GM18517 (cell line): ENCODE measurements around the gene PLBD2.

ENCODE experiments used
- ATAC-seq: cut with Tn5 transposase; IDR thresholded peaks from one replicate; pipeline ENCODE4 v1.9.1; 2021; ENCODE audit warnings: mild to moderate bottlenecking, moderate library complexity; ENCODE audit not compliant: unreplicated experiment

The PLBD2 gene

DNA sequence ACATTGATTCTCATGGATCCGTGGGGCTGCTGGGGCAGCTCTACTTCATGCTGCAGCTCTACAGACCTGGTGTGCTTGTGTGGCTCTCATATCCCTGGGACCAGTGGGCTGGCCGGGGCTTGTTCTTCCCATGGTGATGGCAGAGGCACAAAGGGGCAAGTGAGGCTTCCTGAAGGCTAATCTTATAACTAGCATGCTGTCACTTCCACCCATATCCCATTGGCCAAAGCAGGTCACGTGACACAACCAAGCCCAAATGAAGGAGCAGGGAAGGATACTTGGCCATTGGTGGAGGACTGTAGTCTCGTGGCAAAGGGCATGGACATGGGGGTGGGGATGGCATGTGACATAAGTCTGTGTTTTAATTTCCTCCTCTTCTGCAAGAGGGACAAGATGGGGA lies 9.9 kb downstream of the PLBD2 start:
- ATAC-seq, result no peak

DNA sequence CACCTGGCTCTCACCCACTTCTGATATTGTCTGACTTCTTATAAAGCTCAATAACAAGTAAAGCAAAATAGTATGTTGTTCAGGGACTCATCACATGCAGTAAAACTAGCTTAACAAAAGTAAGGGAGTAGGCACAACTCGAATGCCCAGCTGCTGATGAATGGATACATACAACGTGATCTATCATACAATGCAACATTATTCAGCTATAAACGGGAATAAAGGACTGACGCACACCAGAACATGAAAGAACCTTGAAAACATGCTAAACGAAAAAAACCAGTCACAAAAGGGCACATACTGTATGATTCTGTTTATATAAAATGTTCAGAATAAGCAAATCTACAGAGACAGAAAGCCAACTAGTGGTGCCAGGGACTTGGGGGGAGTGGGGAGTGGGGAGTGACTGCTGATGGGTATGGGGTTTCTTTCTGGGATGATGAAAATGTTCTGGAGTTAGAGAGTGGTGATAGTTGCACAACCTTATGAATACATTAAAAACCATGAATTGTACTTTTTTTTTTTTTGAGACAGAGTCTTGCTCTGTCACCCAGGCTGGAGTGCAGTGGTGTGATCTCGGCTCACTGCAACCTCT lies 11.1 kb downstream of the PLBD2 start:
- ATAC-seq, result no peak

DNA sequence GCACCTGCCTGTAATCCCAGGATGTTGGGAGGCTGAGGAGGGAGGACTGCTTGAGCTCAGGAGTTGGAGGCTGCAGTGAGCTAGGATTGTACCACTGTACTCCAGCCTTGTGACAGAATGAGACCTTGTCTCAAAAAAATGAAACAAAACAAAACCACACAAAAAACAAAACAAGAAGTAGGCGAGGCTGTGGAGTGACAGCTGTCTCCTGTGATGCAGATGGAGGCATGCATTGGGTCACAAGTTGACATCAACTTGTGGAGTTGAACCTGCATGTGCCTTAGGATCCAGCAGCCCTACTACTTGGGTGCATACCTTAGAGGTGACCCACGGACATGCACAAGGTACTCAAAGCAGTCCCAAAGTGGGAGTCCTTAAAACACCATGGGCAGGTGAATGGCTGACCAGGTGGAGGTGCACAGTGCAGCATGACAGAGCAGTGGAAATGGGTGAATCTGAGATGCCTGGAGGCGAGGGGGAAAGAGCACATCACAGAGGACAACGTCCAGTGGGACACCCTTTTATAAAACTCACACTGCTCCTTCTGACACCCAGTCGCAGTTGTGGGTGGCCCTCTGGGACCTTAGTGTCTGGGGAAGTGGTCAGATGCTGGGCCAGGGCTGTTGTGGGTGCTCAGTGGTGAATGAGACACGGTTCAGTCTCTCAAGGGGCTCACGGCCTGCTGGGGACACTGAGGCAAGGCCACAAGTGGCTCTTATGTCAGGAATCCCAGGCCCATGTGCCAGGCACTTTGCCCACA lies 12.7 kb downstream of the PLBD2 start:
- no peak for ATAC-seq

DNA sequence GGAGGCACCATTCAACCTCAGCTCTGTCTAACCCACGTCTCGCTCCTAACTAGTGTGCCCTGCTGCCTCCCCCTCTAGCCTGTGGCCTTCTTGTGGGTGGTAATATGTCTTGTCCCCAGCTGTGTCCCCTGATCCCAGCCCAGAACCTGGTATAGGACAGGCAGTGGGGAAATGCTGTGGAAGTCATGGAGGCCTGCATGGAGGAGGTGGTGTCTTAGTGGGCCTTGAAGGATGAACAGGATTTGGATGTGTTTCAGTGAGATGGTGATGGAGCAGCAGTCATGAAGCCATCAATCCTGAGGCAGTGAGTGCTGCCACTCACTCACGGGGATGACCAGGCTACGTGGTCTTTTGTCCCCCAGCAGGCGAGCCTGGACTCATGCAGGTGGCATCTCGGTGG lies 13.4 kb downstream of the PLBD2 start:
- no peak for ATAC-seq

DNA sequence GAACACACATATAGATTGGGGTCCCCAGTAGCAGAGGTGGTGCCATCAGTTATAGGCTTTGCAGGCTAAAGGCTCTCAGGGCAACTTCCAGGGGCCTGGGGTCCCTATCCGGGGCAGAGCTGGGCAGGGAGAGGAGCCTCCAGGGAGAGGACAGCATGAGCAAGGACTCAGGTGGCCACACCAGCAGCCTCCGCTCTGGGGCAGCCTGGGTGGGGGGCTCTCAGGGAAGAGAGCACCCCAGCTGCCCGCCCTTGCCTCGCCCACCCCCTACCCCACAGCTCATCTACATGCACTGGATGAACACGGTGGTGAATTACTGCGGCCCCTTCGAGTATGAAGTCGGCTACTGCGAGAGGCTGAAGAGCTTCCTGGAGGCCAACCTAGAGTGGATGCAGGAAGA lies 14.0 kb downstream of the PLBD2 start:
- no peak for ATAC-seq

DNA sequence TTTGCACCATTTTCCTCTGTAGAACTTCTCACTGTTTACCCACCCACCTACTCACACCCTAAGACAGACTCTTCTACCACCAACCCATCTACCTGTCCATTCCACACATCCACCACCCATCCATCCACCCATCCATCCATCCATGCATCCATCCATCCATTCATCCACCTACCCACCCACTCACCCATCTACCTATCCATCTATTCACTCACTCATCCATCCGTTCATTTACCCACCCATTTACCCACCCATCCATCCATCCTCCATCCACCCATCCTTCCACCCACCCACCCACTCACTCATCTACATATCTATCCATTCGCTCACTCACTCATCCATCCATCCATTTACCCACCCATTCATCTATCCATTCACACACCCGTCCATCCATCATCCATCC lies 15.1 kb downstream of the PLBD2 start:
- no peak for ATAC-seq

DNA sequence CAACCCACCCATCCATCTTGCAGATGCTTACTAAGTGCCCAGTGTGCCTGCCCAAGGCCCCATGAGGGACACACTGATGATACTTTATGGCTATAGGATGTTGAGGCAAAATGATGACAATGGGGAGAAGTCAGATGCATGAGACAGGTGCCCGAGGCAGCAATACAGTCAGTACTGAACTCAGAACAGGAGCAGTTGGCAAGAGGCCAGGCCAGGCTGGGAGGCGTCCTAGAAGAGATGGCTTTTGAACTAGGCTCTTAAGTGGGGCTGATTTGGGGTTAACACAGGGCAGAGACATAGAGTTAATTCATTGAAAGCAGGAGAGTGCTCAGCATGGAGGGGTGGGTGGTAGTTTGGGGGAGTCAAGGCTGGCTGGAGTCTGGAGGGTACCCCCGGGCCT lies 15.6 kb downstream of the PLBD2 start:
- no peak for ATAC-seq

DNA sequence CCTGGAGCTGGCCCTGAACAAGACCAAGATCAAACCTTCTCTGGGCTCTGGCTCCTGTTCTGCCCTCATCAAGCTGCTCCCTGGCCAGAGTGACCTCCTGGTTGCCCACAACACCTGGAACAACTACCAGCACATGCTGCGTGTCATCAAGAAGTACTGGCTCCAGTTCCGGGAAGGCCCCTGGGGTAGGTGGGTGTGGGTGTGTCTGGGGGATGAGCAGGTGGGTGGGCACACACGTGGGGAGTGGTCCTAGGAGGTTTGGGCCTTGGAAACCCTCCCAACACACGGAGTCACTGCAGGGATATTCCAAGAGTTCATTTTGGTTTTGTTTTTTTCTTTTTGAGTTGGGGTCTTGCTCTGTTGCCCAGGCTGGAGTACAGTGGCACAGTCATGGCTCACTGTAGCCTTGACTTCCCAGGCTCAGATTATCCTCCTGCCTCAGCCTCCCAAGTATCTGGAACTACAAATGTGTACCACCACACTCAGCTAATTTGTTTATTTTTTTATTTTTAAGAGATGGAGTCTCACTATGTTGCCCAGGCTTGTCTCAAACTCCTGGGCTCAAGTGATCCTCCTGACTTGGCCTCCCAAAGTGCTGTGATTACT lies 16.5 kb downstream of the PLBD2 start:
- ATAC-seq, result no peak

DNA sequence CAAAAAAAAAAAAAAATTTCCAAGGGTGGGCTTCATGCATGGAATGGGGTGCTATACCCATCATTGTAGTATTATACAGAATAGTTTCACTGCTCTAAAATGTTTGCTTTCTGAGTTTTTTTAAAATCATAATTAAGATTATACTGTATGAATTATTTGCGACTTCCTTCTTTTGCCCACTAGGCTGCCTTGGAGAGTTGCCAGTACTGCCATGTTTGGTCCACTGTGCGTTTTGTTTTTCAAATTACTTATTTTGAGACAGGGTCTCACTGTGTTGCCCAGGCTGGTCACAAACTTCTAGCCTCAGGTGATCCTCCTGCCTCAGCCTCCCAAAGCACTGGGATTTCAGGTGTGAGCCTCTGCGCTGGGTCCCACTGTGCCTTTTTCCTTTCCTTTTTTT lies 19.9 kb downstream of the PLBD2 start:
- ATAC-seq, result no peak

DNA sequence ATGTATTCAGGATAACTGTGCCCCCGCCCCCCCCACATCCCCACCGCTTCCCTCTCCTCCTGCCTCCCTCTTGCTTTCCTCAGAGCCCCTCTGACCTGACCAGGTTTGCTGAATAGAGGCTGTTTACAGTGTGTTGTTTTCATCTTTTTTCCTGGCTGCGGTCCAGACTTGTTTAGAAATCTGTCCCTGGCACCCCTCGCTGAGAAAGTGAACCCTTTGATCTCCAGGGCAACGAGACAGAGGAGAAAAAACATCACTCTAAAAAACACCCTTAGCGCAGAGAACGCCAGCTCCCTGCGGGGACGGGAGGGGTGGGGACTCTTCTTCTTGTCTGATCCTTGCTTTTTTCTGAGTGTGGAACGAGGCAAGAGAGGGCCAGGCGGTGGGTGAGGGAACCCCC lies 22.8 kb downstream of the PLBD2 start:
- no peak for ATAC-seq

DNA sequence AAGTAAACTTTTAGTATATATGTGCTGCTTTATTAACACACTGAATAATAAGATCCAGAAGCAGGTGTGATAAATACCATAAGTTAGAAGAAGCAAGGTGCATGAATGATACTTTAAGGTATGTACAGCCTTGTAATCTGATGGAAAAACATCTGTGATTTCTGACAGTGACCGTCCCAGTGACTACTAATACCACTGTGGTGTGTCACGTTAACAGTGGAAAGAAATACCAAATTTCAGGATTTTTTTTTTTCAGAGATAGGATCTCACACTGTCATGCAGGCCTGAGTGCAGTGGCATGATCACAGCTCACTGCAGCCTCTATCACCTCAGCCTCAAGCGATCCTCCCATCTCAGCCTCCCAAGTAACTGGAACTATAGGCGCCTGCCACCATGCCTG lies 23.8 kb downstream of the PLBD2 start:
- ATAC-seq, result no peak

DNA sequence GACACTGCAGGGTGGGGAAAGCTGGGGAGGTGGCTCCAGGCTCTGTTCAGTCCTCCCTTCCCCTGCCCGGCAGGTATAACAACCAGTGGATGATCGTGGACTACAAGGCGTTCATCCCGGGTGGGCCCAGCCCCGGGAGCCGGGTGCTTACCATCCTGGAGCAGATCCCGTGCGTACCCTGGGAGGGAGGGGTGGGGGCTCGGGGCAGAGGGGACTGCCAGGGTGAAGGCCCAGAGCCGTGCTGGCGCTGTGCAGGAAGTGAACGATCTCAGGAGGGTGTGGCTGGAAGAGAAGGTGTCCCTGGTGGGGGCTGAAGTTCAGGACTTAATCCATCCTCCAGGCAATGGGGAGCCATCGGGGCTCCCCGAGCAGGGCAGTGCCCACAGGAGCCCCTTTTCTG lies 26.4 kb downstream of the PLBD2 start:
- no peak for ATAC-seq

DNA sequence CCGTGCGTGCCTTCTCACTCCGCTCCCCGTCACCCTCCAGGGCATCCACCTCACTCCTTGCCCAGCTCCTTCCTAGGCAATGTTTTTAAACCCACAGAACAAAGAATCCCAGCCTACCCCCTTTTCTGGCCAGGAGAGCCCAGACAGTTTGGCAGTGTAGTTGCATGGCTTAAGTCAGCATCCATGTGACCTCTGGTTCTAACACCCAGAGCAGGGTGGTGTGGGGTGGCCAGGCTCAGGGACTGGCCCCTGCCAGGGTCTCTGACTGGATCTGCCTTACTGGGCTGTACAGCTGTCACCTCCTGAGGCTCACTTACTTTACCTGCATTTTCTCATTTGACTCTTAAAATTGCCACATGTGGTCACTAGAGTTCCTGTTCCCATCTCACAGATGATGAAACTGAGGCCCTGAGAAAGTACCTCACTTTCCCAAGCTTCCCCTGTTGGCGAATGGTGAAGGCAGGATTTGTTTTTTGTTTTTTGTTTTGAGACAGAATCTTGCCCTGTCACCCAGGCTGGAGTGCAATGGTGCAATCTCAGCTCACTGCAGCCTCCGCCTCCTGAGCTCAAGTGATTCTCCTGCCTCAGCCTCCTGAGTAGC lies 27.0 kb downstream of the PLBD2 start:
- ATAC-seq, result no peak

DNA sequence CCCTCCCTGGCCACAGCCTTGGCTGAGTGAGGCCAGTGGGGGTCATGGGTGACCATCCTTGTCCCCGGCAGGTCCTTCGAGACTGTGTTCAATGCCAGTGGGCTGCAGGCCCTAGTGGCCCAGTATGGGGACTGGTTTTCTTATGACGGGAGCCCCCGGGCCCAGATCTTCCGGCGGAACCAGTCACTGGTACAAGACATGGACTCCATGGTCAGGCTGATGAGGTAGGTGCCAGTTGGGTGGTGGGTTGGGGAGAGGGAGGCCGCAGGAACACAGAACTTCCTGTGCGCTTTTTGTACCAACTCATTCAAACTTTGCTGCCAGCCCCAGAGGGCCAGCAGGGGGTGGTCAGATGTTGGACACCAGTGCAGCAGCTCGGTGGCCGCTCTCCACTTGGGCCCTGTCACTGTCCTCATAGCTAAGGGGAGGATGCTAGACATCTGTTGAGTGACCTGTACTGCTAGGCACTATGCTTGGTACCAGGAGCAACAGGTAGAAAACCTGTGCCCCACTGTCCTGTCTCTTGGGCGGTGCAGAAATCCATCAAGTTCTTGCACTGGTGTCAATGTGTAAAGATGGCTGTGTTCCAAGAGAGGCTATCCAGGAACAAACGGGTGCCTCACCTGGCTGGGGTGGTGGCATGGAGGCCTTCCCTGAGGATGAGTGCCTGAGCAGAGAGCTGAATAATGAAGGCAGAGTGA lies 28.6 kb downstream of the PLBD2 start:
- no peak for ATAC-seq

DNA sequence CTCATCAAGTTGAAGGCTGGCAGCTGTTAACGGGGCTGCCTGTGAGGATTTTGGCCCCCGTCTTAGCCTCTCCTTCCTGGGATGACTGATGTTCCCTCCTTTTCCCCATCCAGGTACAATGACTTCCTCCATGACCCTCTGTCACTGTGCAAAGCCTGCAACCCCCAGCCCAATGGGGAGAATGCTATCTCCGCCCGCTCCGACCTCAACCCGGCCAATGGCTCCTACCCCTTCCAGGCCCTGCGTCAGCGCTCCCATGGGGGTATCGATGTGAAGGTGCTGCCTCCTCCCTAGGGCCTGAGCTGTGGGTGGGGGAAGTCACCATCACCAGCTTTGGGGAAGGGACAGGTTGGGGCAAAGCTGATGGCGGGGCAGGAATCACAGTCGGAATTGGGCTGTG lies 29.2 kb downstream of the PLBD2 start:
- ATAC-seq, result no peak

DNA sequence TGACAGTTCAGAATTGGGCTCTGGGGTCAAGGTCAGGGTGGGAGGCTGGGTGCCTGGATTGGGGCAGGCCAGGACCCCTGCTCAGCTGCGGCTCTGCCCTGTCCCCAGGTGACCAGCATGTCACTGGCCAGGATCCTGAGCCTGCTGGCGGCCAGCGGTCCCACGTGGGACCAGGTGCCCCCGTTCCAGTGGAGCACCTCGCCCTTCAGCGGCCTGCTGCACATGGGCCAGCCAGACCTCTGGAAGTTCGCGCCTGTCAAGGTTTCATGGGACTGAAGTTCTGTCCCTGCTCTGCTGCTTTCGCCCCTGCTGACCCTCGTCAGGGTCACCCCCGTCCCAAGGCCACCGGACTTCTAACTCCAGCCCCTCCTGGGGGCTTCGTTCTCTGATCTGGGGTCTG lies 30.0 kb downstream of the PLBD2 start:
- no peak for ATAC-seq

DNA sequence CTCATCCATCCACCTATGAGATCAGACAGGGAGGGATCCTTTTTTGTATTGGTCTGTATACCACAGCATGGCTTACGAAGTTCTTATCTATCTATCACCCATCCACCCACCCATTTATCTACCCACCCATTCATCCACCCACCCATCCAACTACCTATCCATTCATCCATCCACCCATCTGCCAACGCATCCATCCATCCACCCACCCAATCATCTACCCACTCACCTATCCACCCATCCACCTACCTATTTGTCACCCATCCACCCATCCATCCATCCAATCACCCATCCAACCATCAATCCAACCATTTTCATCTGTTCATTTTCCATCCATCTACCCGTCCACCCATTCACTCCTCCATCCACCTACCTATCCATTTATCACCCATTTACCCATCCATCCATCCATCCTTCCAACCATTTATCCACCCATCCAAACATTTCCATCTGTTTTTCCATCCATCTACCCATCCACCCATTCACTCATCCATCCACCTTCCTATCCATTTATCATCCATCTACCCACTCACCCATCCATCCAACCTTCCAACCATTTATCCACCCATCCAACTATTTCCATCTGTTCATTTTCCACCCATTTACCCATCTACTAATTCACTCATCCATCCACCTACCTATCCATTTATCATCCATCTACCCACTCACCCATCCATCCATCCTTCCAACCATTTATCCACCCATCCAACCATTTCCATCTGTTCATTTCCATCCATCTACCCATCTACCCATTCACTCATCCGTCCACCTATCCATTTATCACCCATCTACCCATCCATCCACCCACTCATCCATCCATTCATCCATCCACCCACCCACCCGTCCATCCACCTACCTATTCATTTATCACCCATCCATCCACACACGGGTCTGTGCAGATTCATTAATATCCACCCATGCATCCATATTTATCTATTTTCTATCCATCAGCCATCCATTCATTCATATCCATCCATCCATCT lies 32.0 kb downstream of the PLBD2 start:
- no peak for ATAC-seq

DNA sequence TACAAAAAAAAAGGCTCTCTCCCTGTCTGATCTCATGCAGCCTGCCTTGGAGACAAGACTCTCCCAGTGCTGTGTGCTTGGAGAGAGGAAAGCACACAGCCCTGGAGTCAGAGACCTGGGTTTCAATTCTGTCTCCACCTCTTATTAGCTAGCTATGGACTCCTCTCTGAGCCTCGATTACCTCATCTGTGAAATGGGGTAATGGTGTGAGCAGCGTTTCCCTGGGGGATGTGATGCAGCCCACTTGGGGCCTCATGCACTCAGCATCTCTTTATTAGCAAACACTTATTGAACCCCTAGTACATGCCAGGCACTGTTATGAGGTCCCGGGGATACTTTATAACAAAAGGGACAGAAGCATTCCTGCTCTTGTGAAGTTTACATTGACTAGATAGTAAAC lies 32.8 kb downstream of the PLBD2 start:
- ATAC-seq, result no peak

DNA sequence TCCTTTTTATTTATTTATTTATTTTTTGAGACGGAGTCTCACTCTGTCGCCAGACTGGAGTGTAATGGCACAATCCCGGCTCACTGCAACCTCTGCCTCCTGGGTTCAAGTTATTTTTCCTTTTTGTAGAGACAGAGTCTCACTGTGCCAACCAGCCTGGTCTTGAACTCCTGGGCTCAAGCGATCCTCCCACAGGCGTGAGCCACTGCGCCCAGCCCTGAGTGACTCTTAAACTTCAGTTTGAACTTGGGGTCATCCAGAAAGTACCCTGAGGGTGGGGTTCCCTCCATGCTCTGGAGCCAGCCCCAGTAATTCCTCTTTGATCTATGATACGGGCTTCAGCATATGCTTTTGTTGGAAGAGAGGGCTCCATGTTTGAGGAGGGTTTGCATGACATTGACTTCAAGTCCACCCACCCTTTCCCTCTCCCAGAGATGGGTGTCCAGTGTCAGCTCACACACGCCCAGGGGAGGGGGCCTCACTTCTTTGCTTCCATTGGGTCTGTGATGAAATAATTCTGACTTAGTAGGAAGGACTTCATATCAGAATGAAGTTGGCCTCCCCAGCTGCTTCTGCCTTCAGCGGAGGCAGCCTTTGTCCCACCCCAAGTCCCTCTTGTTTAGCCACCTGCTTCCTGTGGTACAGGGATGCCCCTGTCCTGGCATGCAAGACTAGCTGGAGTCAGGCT lies 33.4 kb downstream of the PLBD2 start:
- ATAC-seq, result no peak

DNA sequence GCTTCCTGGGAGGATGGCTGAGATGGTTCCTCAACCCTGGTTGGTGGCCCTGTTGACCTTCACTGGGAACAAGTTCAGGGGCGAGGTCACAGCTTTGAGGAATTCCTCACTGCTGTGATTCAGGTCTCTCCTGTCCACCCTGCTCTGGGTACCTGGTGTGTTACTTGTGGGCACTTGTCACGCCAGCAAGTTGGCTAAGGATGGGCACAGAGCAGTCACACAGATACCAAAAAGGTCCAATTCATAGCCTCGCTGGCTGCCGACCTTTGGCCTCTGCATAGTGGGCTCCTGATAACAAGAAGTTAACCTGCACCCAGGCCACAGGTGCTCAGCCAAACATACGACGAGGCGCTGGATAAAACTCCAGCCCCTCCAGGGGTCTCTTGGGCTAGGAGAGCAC lies 34.1 kb downstream of the PLBD2 start:
- no peak for ATAC-seq
